ENCODE results near the gene TENM4. TPM values are rescaled to one million over a fixed set of nuclear protein-coding genes. Genes with fewer than 3 reads are reported as not detected.

Gene TENM4
- polyA plus RNA-seq, 3 donors: 0.31 to 1.7 TPM; not detected in 1

GRCh38 chr11:79390477-79390876 is 50.4 kb downstream of the TENM4 start:
- peaks cover 26 to 55% (median 53%) of the 10 kb centered on the region in 3 donors for H3K27me3 Mint-ChIP-seq (ENCODE audit: low read depth in 3 of 3)
- H3K36me3 Mint-ChIP-seq: no peaks in the 10 kb centered on the region
- H2AFZ ChIP-seq (ENCODE audit: insufficient read depth, low read depth, low read length, poor library complexity, severe bottlenecking): no peak overlapping the region
- DNase-seq: no peak
- 90% methylated on average over 2 of the region's 2 CpGs for WGBS (ENCODE audit: insufficient coverage)
- intact Hi-C loops (cut with micrococcal nuclease): no loop called here
- no peak overlapping the region for H3K9ac ChIP-seq (ENCODE audit: insufficient read depth, low read length, poor library complexity, severe bottlenecking)
- peaks cover 34 to 89% of the 10 kb centered on the region in 2 donors for H3K27me3 ChIP-seq (ENCODE audit: control insufficient read depth in 2 of 2, insufficient read depth in 2 of 2, low read length in 2 of 2)
- H3K79me2 ChIP-seq (ENCODE audit: insufficient read depth, low read length): no peaks in the 10 kb centered on the region
- H3K4me2 ChIP-seq (replicated peaks; ENCODE audit: extremely low read depth, low read length, poor library complexity, severe bottlenecking): no peak overlapping the region
- H3K27ac ChIP-seq (ENCODE audit: low read depth in 1 of 2, low read length in 2 of 2): no peak overlapping the region
- H4K20me1 ChIP-seq (ENCODE audit: insufficient read depth, low read length): no peaks in the 10 kb centered on the region
- no peaks in the 10 kb centered on the region for H3K9me3 ChIP-seq (replicated peaks in 1 of 2; ENCODE audit: control insufficient read depth in 1 of 2, insufficient read depth in 1 of 2, low read length in 2 of 2)
- TF ChIP-seq, protein P1, sequence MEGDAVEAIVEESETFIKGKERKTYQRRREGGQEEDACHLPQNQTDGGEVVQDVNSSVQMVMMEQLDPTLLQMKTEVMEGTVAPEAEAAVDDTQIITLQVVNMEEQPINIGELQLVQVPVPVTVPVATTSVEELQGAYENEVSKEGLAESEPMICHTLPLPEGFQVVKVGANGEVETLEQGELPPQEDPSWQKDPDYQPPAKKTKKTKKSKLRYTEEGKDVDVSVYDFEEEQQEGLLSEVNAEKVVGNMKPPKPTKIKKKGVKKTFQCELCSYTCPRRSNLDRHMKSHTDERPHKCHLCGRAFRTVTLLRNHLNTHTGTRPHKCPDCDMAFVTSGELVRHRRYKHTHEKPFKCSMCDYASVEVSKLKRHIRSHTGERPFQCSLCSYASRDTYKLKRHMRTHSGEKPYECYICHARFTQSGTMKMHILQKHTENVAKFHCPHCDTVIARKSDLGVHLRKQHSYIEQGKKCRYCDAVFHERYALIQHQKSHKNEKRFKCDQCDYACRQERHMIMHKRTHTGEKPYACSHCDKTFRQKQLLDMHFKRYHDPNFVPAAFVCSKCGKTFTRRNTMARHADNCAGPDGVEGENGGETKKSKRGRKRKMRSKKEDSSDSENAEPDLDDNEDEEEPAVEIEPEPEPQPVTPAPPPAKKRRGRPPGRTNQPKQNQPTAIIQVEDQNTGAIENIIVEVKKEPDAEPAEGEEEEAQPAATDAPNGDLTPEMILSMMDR (IDR thresholded peaks at IDR 0.05): no peak
- H3K4me1 Mint-ChIP-seq: peaks cover 24% of the 10 kb centered on the region
- no peak overlapping the region for H3K4me3 Mint-ChIP-seq
- no peak overlapping the region for H3K4me3 ChIP-seq (replicated peaks in 1 of 3; ENCODE audit: low read depth in 2 of 3, low read length in 3 of 3)
- H3K36me3 ChIP-seq (replicated peaks in 1 of 2; ENCODE audit: control insufficient read depth in 1 of 2, insufficient read depth in 2 of 2, low read length in 2 of 2): no peaks in the 10 kb centered on the region
- H3K27ac Mint-ChIP-seq: no peak overlapping the region
- peaks cover 13 to 17% of the 10 kb centered on the region in 2 donors for H3K4me1 ChIP-seq (ENCODE audit: control insufficient read depth in 1 of 2, insufficient read depth in 2 of 2, low read length in 2 of 2)
- H3K9me3 Mint-ChIP-seq: peaks cover 0 to 12% (median 4%) of the 10 kb centered on the region in 7 donors

- Histone ChIP-seq H3K27me3 (ENCODE audit: control insufficient read depth in 2 of 2, insufficient read depth in 2 of 2, low read length in 2 of 2) (peaks cover 31 to 85% of the 10 kb centered on the region in 2 donors), H3K36me3 (replicated peaks in 1 of 2; ENCODE audit: control insufficient read depth in 1 of 2, insufficient read depth in 2 of 2, low read length in 2 of 2) (no peaks in the 10 kb centered on the region), H3K9ac (ENCODE audit: insufficient read depth, low read length, poor library complexity, severe bottlenecking) (no peak overlapping the region), H4K20me1 (ENCODE audit: insufficient read depth, low read length) (no peaks in the 10 kb centered on the region), H3K4me3 (replicated peaks in 1 of 3; ENCODE audit: low read depth in 2 of 3, low read length in 3 of 3) (no peak overlapping the region), H3K79me2 (ENCODE audit: insufficient read depth, low read length) (no peaks in the 10 kb centered on the region), H3K27ac (ENCODE audit: low read depth in 1 of 2, low read length in 2 of 2) (no peak overlapping the region), H2AFZ (ENCODE audit: insufficient read depth, low read depth, low read length, poor library complexity, severe bottlenecking) (no peak overlapping the region), H3K9me3 (replicated peaks in 1 of 2; ENCODE audit: control insufficient read depth in 1 of 2, insufficient read depth in 1 of 2, low read length in 2 of 2) (no peaks in the 10 kb centered on the region), H3K4me1 (ENCODE audit: control insufficient read depth in 1 of 2, insufficient read depth in 2 of 2, low read length in 2 of 2) (peaks cover 13 to 17% of the 10 kb centered on the region in 2 donors), H3K4me2 (replicated peaks; ENCODE audit: extremely low read depth, low read length, poor library complexity, severe bottlenecking) (no peak overlapping the region)
- peaks cover 24% of the 10 kb centered on the region for H3K4me1 Mint-ChIP-seq
- peak overlapping the region in 2 of 7 donors; percentile 35 to 57 for H3K27ac Mint-ChIP-seq
- peaks cover 0 to 12% (median 4%) of the 10 kb centered on the region in 7 donors for H3K9me3 Mint-ChIP-seq
- intact Hi-C loops (cut with micrococcal nuclease): no loop called here
- H3K27me3 Mint-ChIP-seq (ENCODE audit: low read depth in 3 of 3): peaks cover 26 to 60% (median 45%) of the 10 kb centered on the region in 3 donors
- no CpG with 5 or more reads among the region's 2 CpGs for WGBS (ENCODE audit: insufficient coverage)
- H3K36me3 Mint-ChIP-seq: no peaks in the 10 kb centered on the region
- H3K4me3 Mint-ChIP-seq: peak overlapping the region in 1 of 2 donors; percentile 52
- no peak for DNase-seq
- TF ChIP-seq, protein P1 (IDR thresholded peaks at IDR 0.05): no peak
These were observed 52.6 kb downstream of the TENM4 start for GRCh38 chr11:79388201-79388600.

All from CD14-positive monocyte (primary cell).